HEK293 (cell line): ENCODE data around the gene FMO1.

ENCODE experiments used
- ZFP41 ChIP-seq: fragments of 450-650 bp; formaldehyde crosslinking; IDR thresholded peaks from 2 replicates; pipeline ENCODE4 v1.5.1; 2016; ENCODE audit warnings: missing biosample characterization, missing genetic modification characterization, borderline replicate concordance
- TF ChIP-seq, protein P1 (sequence below): fragments of 450-650 bp; formaldehyde crosslinking; IDR thresholded peaks from 2 replicates; pipeline ENCODE4 v1.5.1; 2016; ENCODE audit warnings: missing biosample characterization, missing genetic modification characterization

DNA sequence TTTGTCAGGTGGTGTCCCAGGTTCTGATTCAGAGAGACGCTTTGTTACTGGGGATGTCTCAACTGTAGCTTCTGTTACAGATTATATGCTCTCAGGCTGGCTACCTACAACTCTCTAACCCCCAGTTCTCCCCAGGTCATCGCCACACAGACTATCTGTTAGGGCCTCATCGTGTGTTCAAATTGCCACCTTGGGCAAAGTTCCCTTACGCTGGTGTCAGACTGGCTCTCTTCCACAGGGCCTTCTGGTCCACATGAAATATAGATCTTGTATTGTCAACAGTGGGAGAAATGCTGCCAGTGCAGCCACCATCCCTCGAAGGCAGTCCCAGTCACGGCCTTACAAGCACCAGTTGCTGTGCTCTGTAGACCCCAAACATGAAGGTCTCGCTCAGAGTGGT, 81.0 kb downstream of the FMO1 start:
- TF ChIP-seq ZFP41 (tag by site-specific recombination) = no peak
- TF ChIP-seq, protein P1, sequence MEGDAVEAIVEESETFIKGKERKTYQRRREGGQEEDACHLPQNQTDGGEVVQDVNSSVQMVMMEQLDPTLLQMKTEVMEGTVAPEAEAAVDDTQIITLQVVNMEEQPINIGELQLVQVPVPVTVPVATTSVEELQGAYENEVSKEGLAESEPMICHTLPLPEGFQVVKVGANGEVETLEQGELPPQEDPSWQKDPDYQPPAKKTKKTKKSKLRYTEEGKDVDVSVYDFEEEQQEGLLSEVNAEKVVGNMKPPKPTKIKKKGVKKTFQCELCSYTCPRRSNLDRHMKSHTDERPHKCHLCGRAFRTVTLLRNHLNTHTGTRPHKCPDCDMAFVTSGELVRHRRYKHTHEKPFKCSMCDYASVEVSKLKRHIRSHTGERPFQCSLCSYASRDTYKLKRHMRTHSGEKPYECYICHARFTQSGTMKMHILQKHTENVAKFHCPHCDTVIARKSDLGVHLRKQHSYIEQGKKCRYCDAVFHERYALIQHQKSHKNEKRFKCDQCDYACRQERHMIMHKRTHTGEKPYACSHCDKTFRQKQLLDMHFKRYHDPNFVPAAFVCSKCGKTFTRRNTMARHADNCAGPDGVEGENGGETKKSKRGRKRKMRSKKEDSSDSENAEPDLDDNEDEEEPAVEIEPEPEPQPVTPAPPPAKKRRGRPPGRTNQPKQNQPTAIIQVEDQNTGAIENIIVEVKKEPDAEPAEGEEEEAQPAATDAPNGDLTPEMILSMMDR (tag by site-specific recombination) = no peak
